ENCODE data around the gene MGME1.
"Not testable (repeated sequence)": the region's sequence is repeated elsewhere in the genome, so short reads cannot be mapped to it uniquely, and the experiment has no call there.

The MGME1 gene

GRCh38 chr20:17947474-17947815 lies 21.4 kb upstream of the MGME1 start:
- Mint-ChIP-seq H3K9me3 (no peaks in the 10 kb centered on the region), H3K36me3 (peaks cover 37% of the 10 kb centered on the region)

GRCh38 chr20:17948442-17948841 lies 20.4 kb upstream of the MGME1 start:
- H3K27ac Mint-ChIP-seq, result no peak overlapping the region
- no peak for ATAC-seq (ENCODE audit: low read depth)
- DNase-seq (ENCODE audit: low spot score in 2 of 2), result no peak

More at GRCh38 chr20:17947474-17947815, 21.4 kb upstream of the MGME1 start:
- peaks cover 28% of the 10 kb centered on the region for H3K4me1 Mint-ChIP-seq
- no peak for DNase-seq (ENCODE audit: low spot score in 2 of 2)
- H3K4me3 Mint-ChIP-seq, result no peak overlapping the region
- no peaks in the 10 kb centered on the region for H3K27me3 Mint-ChIP-seq
- no peak for ATAC-seq (ENCODE audit: low read depth)
- H3K27ac Mint-ChIP-seq, result no peak overlapping the region

GRCh38 chr20:17949899-17950298 lies 18.9 kb upstream of the MGME1 start:
- peaks cover 51% of the 10 kb centered on the region for H3K36me3 Mint-ChIP-seq
- no peaks in the 10 kb centered on the region for H3K9me3 Mint-ChIP-seq
- H3K27me3 Mint-ChIP-seq, result no peaks in the 10 kb centered on the region
- H3K4me3 Mint-ChIP-seq, result no peak overlapping the region
- ATAC-seq (ENCODE audit: low read depth) (no peak), DNase-seq (ENCODE audit: low spot score in 2 of 2) (no peak)
- peaks cover 23% of the 10 kb centered on the region for H3K4me1 Mint-ChIP-seq
- no peak overlapping the region for H3K27ac Mint-ChIP-seq

More at GRCh38 chr20:17948442-17948841, 20.4 kb upstream of the MGME1 start:
- no peaks in the 10 kb centered on the region for H3K27me3 Mint-ChIP-seq
- peaks cover 27% of the 10 kb centered on the region for H3K4me1 Mint-ChIP-seq
- no peaks in the 10 kb centered on the region for H3K9me3 Mint-ChIP-seq
- H3K4me3 Mint-ChIP-seq, result no peak overlapping the region
- H3K36me3 Mint-ChIP-seq, result peaks cover 44% of the 10 kb centered on the region

- H3K36me3 Mint-ChIP-seq, result peaks cover 52% of the 10 kb centered on the region
- DNase-seq (ENCODE audit: low spot score in 2 of 2) (no peak), ATAC-seq (ENCODE audit: low read depth) (no peak)
- H3K27me3 Mint-ChIP-seq, result no peaks in the 10 kb centered on the region
- peaks cover 29% of the 10 kb centered on the region for H3K4me1 Mint-ChIP-seq
- H3K4me3 Mint-ChIP-seq, result no peak overlapping the region
- no peaks in the 10 kb centered on the region for H3K9me3 Mint-ChIP-seq
- no peak overlapping the region for H3K27ac Mint-ChIP-seq
Observed at GRCh38 chr20:17950670-17951069, 18.1 kb upstream of the MGME1 start.

- H3K4me1 Mint-ChIP-seq, result peaks cover 35% of the 10 kb centered on the region
- H3K27ac Mint-ChIP-seq, result no peak overlapping the region
- DNase-seq (ENCODE audit: low spot score in 2 of 2), result no peak
- no peaks in the 10 kb centered on the region for H3K27me3 Mint-ChIP-seq
- H3K36me3 Mint-ChIP-seq, result peaks cover 53% of the 10 kb centered on the region
- H3K9me3 Mint-ChIP-seq, result no peaks in the 10 kb centered on the region
- H3K4me3 Mint-ChIP-seq, result no peak overlapping the region
- ATAC-seq (ENCODE audit: low read depth), result no peak
Observed at GRCh38 chr20:17951323-17951722, 17.5 kb upstream of the MGME1 start.

- peaks cover 45% of the 10 kb centered on the region for H3K36me3 Mint-ChIP-seq
- no peaks in the 10 kb centered on the region for H3K27me3 Mint-ChIP-seq
- H3K9me3 Mint-ChIP-seq, result no peaks in the 10 kb centered on the region
- H3K4me1 Mint-ChIP-seq, result peaks cover 30% of the 10 kb centered on the region
- DNase-seq (ENCODE audit: low spot score in 2 of 2) (no peak), ATAC-seq (ENCODE audit: low read depth) (no peak)
- no peak overlapping the region for H3K4me3 Mint-ChIP-seq
- no peak overlapping the region for H3K27ac Mint-ChIP-seq
Observed at GRCh38 chr20:17952692-17953684, 15.8 kb upstream of the MGME1 start.

- ATAC-seq (ENCODE audit: low read depth), result no peak
- H3K36me3 Mint-ChIP-seq, result peaks cover 39% of the 10 kb centered on the region
- H3K9me3 Mint-ChIP-seq, result no peaks in the 10 kb centered on the region
- DNase-seq (ENCODE audit: low spot score in 2 of 2), result no peak
- no peak overlapping the region for H3K4me3 Mint-ChIP-seq
- H3K4me1 Mint-ChIP-seq, result peaks cover 32% of the 10 kb centered on the region
- H3K27ac Mint-ChIP-seq, result no peak overlapping the region
- no peaks in the 10 kb centered on the region for H3K27me3 Mint-ChIP-seq
Observed at GRCh38 chr20:17953935-17954334, 14.9 kb upstream of the MGME1 start.

- Mint-ChIP-seq H3K27me3 (no peaks in the 10 kb centered on the region), H3K9me3 (no peaks in the 10 kb centered on the region), H3K27ac (no peak overlapping the region), H3K36me3 (peaks cover 29% of the 10 kb centered on the region), H3K4me1 (peaks cover 42% of the 10 kb centered on the region), H3K4me3 (no peak overlapping the region)
- no peak for ATAC-seq (ENCODE audit: low read depth)
- DNase-seq (ENCODE audit: low spot score in 2 of 2), result no peak
Observed at GRCh38 chr20:17955302-17955701, 13.5 kb upstream of the MGME1 start.

- Mint-ChIP-seq H3K4me1 (peaks cover 48% of the 10 kb centered on the region), H3K36me3 (peaks cover 29% of the 10 kb centered on the region), H3K27ac (no peak overlapping the region), H3K9me3 (no peaks in the 10 kb centered on the region), H3K4me3 (peak overlapping the region; percentile 56), H3K27me3 (no peaks in the 10 kb centered on the region)
- peak; percentile 55 for ATAC-seq (ENCODE audit: low read depth)
- no peak for DNase-seq (ENCODE audit: low spot score in 2 of 2)
Observed at GRCh38 chr20:17956099-17956685, 12.6 kb upstream of the MGME1 start.

GRCh38 chr20:17957505-17958363 lies 11.1 kb upstream of the MGME1 start:
- Mint-ChIP-seq H3K27me3 (no peaks in the 10 kb centered on the region), H3K9me3 (no peaks in the 10 kb centered on the region), H3K4me3 (no peak overlapping the region), H3K27ac (peak overlapping the region; percentile 53), H3K36me3 (peaks cover 28% of the 10 kb centered on the region), H3K4me1 (peaks cover 60% of the 10 kb centered on the region)
- ATAC-seq (ENCODE audit: low read depth) (no peak), DNase-seq (ENCODE audit: low spot score in 2 of 2) (no peak)

- peaks cover 61% of the 10 kb centered on the region for H3K4me1 Mint-ChIP-seq
- H3K4me3 Mint-ChIP-seq, result peak overlapping the region; percentile 18
- H3K9me3 Mint-ChIP-seq, result no peaks in the 10 kb centered on the region
- H3K27ac Mint-ChIP-seq, result peak overlapping the region; percentile 72
- ATAC-seq (ENCODE audit: low read depth) (no peak), DNase-seq (ENCODE audit: low spot score in 2 of 2) (no peak)
- peaks cover 22% of the 10 kb centered on the region for H3K36me3 Mint-ChIP-seq
- H3K27me3 Mint-ChIP-seq, result no peaks in the 10 kb centered on the region
Observed at GRCh38 chr20:17958373-17959256, 10.2 kb upstream of the MGME1 start.

- Mint-ChIP-seq H3K27ac (peak overlapping the region; percentile 72), H3K36me3 (peaks cover 16% of the 10 kb centered on the region), H3K4me1 (peaks cover 61% of the 10 kb centered on the region), H3K9me3 (no peaks in the 10 kb centered on the region), H3K27me3 (no peaks in the 10 kb centered on the region), H3K4me3 (peak overlapping the region; percentile 67)
- ATAC-seq (ENCODE audit: low read depth) (no peak), DNase-seq (ENCODE audit: low spot score in 2 of 2) (no peak)
Observed at GRCh38 chr20:17959257-17959627, 9.6 kb upstream of the MGME1 start.

- Mint-ChIP-seq H3K4me3 (peak overlapping the region; percentile 67), H3K4me1 (peaks cover 65% of the 10 kb centered on the region), H3K27ac (peak overlapping the region; percentile 72)
- not testable (repeated sequence) for ATAC-seq (ENCODE audit: low read depth); DNase-seq (ENCODE audit: low spot score in 2 of 2); H3K27me3 Mint-ChIP-seq; H3K36me3 Mint-ChIP-seq; H3K9me3 Mint-ChIP-seq
Observed at GRCh38 chr20:17960400-17960885, 8.4 kb upstream of the MGME1 start.

Measured in memory B cell (primary cell).